Kidney glomerular epithelial cell (primary cell): ENCODE results near the gene PTPRN2.
"Not testable (repeated sequence)": the region's sequence is repeated elsewhere in the genome, so short reads cannot be mapped to it uniquely, and the experiment has no call there.

ENCODE experiments used
- DNase-seq: peaks from one replicate; lab custom pipeline; 2025; lab: John Stamatoyannopoulos, UW

The PTPRN2 gene

DNA sequence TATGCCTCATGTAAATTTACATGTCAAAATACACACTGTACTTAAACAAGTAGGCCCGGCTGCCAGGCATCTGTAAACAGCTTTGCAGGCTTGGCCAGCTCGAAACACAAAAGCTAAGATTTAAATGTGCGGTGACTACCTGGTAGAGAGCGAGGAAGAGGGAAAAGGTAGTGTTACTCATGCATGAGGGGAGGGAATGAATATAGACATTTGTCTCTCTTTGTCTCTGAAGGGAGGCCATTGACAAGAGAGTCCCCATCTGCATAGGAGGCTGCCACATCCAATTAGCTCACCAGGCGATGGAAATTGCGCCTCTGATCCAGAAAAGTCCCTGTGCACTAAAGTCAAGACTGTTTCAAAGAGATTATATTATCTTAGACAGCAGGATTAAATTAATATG lies 535.8 kb downstream of the PTPRN2 start:
- no peak for DNase-seq

DNA sequence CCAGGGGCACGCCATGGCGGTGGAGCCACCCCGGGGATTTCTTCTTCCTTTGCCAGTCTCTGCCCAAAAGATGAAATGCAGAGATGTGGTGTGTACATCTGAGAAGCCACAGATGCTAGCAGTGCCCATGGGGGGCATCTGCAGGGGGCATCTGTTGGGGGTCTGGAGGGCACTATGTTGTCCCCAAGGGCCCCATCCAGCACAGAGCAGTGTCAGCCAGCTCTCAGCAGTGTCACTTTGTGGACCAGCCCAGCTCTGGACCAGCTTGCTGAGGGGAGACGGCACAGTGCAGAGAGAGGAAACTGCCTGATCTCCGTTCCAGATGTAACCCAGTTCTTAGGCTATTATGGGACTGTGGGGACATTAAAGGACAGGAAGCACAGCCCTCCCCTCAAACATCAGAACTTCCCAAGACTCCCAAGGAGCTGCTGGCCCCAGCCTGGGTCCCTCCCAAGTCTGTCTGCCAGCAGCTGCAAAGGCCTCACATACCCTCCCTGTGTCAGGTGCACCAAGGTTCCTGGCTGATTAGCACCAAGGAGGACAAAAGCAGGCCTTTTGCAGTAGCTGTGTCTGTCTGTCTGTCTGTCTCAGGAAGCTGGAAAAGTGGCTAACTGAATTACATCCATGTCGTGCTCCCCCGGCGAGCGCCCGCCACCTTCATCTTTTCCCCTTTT lies 536.5 kb downstream of the PTPRN2 start:
- no peak for DNase-seq

DNA sequence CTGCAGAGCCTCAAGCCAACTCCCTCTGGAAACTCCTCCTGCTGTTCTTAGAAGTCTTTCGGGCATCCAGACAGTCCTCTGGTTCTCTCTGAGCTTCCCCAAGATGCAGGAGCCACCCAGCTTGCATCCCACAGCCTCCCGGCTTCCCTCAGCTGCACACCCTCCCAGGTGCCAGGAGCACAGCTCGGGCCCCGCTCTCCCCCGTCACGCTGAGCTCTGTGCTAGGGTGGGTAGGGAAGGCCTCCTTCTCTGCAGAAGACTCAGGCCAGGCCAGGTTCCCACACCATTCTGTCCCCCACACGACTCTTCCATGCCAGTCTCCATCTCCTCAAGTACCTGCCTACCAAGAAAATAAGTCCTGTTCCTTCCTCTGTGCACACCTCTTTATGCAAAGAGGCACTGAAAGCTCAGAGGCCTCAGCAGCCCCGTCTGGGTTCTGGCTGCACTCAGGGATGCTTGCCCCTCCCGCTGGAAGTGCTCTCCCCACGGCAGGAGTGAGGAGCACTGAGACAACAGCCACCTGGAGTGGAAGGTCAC lies 537.1 kb downstream of the PTPRN2 start:
- no peak for DNase-seq

DNA sequence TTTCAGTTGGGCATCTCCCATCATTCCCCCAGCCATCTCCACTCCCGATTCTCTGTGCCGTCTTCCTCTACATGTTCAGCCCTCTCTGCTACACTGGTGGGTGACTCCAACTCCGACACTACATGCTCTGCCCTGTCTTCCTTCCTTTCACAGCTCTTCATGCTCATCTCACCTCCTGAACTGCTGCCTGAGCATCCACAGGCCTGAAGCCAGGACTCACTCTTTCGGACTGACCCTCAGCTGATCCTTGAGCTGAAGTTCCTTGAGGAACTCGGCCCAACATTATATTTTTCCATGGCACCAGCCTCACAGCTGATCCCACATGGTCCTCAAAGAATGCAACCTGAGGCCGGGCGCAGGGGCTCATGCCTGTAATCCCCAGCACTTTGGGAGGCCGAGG lies 538.4 kb downstream of the PTPRN2 start:
- DNase-seq, result no peak

DNA sequence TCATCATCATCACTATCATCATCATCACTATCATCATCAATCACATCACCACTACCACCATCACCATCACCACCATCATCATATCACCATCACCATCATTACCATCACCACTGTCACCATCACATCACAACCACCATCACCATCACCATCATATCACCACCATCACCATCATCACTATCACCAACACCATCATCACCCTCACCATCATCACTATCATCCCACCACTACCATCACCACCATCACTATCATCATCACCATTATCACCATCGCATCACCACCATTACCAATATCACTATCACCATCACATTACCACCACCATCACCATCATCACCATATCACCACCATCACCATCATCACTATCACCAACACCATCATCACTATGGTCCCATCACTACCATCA lies 539.1 kb downstream of the PTPRN2 start:
- no peak for DNase-seq

GRCh38 chr7:158047391-158048059 lies 540.1 kb downstream of the PTPRN2 start:
- no peak for DNase-seq

GRCh38 chr7:158046246-158046645 lies 541.4 kb downstream of the PTPRN2 start:
- not testable (repeated sequence) for DNase-seq

DNA sequence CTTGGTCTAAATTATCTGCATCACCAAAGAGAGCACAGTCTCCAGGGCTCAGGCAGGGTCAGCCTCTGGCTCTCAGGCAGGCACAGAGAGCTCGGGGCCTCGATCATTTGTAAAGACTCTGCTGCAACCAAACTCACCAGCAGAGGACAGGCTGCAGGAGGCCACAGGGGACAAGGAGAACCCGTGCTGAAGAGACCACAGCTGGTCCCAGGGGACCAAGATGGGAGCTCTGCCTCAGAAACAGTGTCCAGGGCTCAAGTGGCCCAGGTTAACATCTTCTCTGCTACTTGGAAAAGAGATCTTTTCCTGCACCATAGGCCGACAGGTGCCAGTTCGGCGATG lies 543.2 kb downstream of the PTPRN2 start:
- no peak for DNase-seq

GRCh38 chr7:158043551-158044481 lies 543.8 kb downstream of the PTPRN2 start:
- no peak for DNase-seq

DNA sequence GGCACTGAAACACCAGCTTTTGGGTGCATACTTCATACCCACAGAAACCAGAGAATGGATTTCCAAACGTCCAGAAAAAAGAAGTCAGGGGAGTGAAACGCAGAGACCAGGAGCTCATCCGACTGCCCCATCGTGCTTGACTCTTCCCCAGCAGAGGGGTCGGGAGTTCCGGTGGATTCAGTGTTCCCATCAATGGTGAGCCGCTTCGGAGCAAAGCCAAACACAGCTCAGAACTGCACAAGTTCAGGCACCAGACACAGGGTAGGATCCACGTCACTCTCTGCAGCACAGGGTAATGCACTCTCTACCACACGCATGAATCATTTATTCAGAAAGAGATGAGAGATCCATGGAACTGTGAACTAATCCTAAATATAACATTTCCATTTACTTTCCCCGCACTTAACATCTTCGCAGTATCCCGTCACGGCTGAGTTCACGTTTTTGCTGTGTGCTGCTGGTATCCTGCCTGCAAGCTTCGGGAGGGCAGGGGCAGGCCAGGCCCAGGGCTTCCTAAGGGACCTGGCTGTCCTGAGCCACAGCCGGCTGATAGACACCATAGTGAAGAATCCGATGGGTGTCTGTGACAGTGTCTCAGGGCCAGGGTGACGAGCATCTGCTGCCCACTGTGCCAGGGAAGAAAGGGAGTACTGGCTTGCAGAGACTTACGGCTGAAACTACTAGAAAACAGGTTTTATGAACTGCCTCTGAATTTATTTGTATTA lies 545.3 kb downstream of the PTPRN2 start:
- DNase-seq, result no peak

DNA sequence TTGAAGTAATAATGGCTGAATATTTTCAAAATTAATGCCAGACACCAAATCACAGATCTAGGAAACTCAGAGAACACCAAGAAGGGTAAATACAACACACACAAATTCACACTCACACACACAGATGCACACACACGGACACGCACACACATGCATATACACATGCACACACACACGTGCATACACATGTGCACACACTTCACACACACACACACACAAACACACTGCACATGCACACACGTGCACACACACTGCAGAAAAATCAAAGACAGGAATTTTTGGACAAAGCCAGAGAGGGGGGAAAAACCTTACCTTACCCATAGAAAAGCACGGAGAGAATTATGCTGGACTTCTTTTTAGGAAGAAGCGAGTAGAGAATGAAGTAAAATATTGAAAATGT lies 547.4 kb downstream of the PTPRN2 start:
- DNase-seq, result no peak

DNA sequence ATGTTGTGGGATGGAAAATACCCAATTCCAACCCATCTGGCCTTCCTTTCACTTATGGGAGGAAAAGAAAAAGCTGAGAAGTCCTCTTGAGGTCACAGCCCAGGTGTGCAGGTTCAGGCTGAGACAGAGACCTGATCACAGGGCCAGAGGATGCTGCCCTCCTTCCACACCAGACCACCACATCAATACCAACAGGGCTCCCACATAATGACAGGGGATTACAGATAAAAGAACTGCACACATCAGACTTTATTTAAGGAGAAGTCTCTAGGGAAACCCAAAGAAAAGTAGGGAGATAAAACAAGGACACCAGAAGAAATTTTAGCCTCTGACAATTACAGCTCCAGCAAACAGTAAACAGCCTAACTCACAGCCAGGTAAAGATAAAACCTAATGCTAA lies 548.4 kb downstream of the PTPRN2 start:
- DNase-seq, result no peak

- DNase-seq, result no peak
Observed at GRCh38 chr7:158037211-158037610, 550.4 kb downstream of the PTPRN2 start.

DNA sequence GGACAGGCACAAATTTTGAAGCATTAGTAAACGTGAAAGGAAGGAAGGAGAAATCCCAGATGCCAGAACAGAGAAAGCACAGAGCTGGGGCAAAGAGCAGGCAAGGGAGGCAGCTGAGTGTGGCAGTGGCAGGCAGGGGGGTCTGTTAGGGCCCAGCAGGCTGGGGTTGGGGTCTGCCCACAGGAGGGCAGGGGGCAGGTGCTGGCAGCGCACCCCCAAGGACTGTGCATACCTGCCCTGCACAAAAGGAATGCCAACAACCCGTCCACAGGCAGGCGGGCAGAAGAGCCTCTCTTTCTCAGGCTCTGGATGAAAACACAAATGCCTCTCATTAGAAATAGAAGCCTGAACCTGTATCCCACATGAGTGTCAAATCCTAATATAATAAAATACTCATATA lies 552.3 kb downstream of the PTPRN2 start:
- no peak for DNase-seq

DNA sequence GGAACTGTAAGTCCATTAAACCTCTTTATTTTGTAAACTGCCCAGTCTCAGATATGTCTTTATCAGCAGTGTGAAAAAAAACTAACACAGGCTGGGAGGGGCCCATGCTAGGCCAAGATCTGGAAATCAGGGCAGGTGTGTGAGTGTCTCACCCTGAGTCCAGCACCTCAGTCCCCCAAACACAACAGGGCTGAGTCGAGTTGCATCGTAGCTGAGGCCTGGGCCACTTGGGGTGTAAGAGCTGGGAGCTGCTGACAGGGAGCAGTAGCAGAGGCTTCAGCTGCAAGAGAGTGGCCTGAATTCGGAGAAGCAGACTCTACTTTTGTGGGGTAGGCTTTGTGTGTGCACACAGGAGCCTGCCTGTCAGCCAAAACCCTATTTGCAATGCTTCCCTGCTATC lies 553.1 kb downstream of the PTPRN2 start:
- no peak for DNase-seq

DNA sequence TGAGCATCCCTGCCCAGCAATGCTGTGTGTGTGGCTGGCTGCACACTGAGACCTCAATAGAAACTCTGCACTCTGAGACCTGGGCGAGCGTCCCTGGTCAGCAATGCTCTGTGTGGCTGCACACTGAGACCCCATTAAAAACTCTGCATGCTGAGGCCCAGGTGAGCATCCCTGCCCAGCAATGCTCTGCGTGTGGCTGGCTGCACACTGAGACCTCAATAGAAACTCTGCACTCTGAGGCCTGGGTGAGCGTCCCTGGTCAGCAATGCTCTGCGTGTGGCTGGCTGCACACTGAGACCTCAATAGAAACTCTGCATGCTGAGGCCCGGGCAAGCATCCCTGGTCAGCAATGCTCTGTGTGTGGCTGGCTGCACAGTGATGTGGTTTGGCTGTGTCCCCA lies 553.7 kb downstream of the PTPRN2 start:
- DNase-seq, result not testable (repeated sequence)

DNA sequence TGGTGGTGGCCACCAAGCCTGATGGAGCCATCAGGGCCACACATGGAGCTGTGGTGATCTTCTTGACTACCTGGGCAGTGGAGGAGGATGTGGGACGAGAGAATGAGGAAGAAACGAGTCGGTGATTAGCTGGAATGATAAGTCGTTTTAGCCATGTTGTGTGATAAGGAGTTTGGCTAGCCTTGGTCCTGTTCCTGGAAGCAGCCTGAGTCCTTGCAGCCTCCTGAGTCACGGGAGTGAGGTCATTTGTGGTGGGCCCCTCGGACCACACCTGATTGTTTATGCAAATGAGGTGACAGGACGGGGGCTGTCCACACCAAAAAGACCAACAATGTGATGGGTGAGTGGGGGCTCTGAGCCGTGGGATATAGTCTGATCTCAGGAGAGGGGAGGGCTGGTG lies 554.4 kb downstream of the PTPRN2 start:
- DNase-seq, result no peak

DNA sequence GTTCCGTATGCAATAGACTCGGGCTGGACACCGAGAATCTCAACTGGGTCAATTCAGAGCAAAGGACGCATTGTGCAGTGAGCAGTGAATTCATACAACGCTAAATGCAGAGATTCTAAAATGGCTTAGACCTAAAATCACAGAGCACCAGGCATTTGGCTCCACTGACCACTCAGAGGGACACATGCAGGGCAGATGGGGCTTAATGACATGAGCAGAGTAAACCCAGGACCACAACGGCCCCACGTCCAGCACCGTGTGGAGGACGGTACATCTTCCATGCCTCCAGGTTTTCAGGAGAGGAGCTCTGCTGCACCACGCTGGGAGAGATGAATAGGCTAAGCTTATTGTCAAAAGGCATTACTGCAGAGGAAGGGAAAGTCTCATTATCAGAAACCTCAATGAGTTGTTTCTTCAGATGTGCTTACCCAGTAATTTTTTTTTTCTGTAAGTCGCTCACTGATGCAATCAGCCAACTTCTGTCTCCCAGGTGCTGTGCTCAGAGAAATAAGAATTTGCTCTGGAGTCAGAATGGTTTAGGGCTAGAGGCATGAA lies 555.0 kb downstream of the PTPRN2 start:
- no peak for DNase-seq

- DNase-seq, result no peak
Observed at GRCh38 chr7:158031867-158032308, 555.7 kb downstream of the PTPRN2 start.

GRCh38 chr7:158030566-158030965 lies 557.1 kb downstream of the PTPRN2 start:
- DNase-seq, result no peak

GRCh38 chr7:158030071-158030470 lies 557.6 kb downstream of the PTPRN2 start:
- no peak for DNase-seq

GRCh38 chr7:158029509-158029908 lies 558.1 kb downstream of the PTPRN2 start:
- no peak for DNase-seq
